ENCODE measurements around the gene UIMC1. TPM values are rescaled to one million over a fixed set of nuclear protein-coding genes. Genes with fewer than 3 reads are reported as not detected.

Gene UIMC1
- total and polyA plus RNA-seq, 2 of the 13 experiments (the other 11 are each of a cell fraction or from before 2014, with no cell fraction given): 18.9 to 32.7 TPM

GRCh38 chr5:176892663-176893062, 113.9 kb downstream of the UIMC1 start:
- 12% methylated on average over 3 of the region's 3 CpGs for WGBS (ENCODE audit: low lambda C conversion rate)
- Histone ChIP-seq H4K20me1 (ENCODE audit: insufficient read depth, low read length) (no peaks in the 10 kb centered on the region), H3K27ac (ENCODE audit: extremely low read length, insufficient read depth, low read length) (no peak overlapping the region), H3K79me2 (ENCODE audit: insufficient read depth, low read length) (no peaks in the 10 kb centered on the region), H3K4me2 (ENCODE audit: low read depth, low read length) (no peak overlapping the region), H3K9ac (ENCODE audit: insufficient read depth, low read depth, low read length) (no peak overlapping the region), H2AFZ (ENCODE audit: low read length) (no peak overlapping the region), H3K36me3 (replicated peaks in 1 of 2; ENCODE audit: control insufficient read depth in 1 of 2, insufficient read depth in 2 of 2, low read length in 2 of 2) (no peaks in the 10 kb centered on the region), H3K4me1 (ENCODE audit: insufficient read depth, low read length) (no peaks in the 10 kb centered on the region), H3K9me3 (ENCODE audit: low read length) (no peaks in the 10 kb centered on the region), H3K27me3 (ENCODE audit: control insufficient read depth in 1 of 2, insufficient read depth in 2 of 2, low read length in 2 of 2) (peaks cover 2 to 22% of the 10 kb centered on the region in 2 experiments; a peak in 4 of 5 replicates), H3K4me3 (replicated peaks in 1 of 3; ENCODE audit: insufficient read depth in 1 of 3, low read depth in 2 of 3, low read length in 3 of 3) (no peak overlapping the region)
- POLR2A ChIA-PET: no interaction called here
- in situ Hi-C loops (cut with HindIII; ENCODE audit: extremely low pct_ligation_motif_present, low pct_unique_long_range_greater_than_20kb): no loop called here
- CTCF ChIA-PET (ENCODE audit: low intra/inter-chr PET ratio, low total read pairs): no interaction called here
- no TSS peak for BruUV-seq (replicated peaks)
- no peak for ATAC-seq
- intact Hi-C loops (cut with micrococcal nuclease; ENCODE audit: unreplicated experiment): no loop called here
- TF ChIP-seq DBP (CRISPR knock-in tag; IDR thresholded peaks at IDR 0.05; ENCODE audit: not compliant biosample characterization): no peak
- TF ChIP-seq PTBP1 (IDR thresholded peaks at IDR 0.05; ENCODE audit: low read depth, low read length, poor library complexity, severe bottlenecking): no peak
- no peak for TF ChIP-seq ZNF530 (CRISPR knock-in tag; IDR thresholded peaks at IDR 0.05; ENCODE audit: low read depth)
- TF ChIP-seq TP53 (CRISPR knock-in tag; conservative IDR thresholded peaks at IDR 0.05): no peak
- no peak for TF ChIP-seq RFX3 (CRISPR knock-in tag; IDR thresholded peaks at IDR 0.05)
- TF ChIP-seq CEBPB (IDR thresholded peaks at IDR 0.05; ENCODE audit: borderline replicate concordance, low read depth, low read length): no peak
- TF ChIP-seq PHF20 (CRISPR knock-in tag; IDR thresholded peaks at IDR 0.05): no peak
- no peak for FAIRE-seq
- DNase-seq (ENCODE audit: low spot score): no peak

GRCh38 chr5:176891331-176891958, 115.1 kb downstream of the UIMC1 start:
- POLR2A ChIA-PET: no interaction called here
- CTCF ChIA-PET (ENCODE audit: low intra/inter-chr PET ratio, low total read pairs): no interaction called here
- DNase-seq (ENCODE audit: low spot score): no peak
- 29% methylated on average over 8 of the region's 9 CpGs for WGBS (ENCODE audit: low lambda C conversion rate)
- H4K20me1 ChIP-seq (ENCODE audit: insufficient read depth, low read length): no peaks in the 10 kb centered on the region
- no peaks in the 10 kb centered on the region for H3K4me1 ChIP-seq (ENCODE audit: insufficient read depth, low read length)
- no peaks in the 10 kb centered on the region for H3K79me2 ChIP-seq (ENCODE audit: insufficient read depth, low read length)
- H3K36me3 ChIP-seq (replicated peaks in 1 of 2; ENCODE audit: control insufficient read depth in 1 of 2, insufficient read depth in 2 of 2, low read length in 2 of 2): no peaks in the 10 kb centered on the region
- no peak for ATAC-seq
- H3K9me3 ChIP-seq (ENCODE audit: low read length): no peaks in the 10 kb centered on the region
- in situ Hi-C loops (cut with HindIII; ENCODE audit: extremely low pct_ligation_motif_present, low pct_unique_long_range_greater_than_20kb): no loop called here
- H3K4me3 ChIP-seq (replicated peaks in 1 of 3; ENCODE audit: insufficient read depth in 1 of 3, low read depth in 2 of 3, low read length in 3 of 3): no peak overlapping the region
- H2AFZ ChIP-seq (ENCODE audit: low read length): no peak overlapping the region
- BruUV-seq (replicated peaks): no TSS peak
- H3K27ac ChIP-seq (ENCODE audit: extremely low read length, insufficient read depth, low read length): no peak overlapping the region
- FAIRE-seq: no peak
- intact Hi-C loops (cut with micrococcal nuclease; ENCODE audit: unreplicated experiment): no loop called here
- no peak overlapping the region for H3K4me2 ChIP-seq (ENCODE audit: low read depth, low read length)
- peaks cover 2 to 27% of the 10 kb centered on the region in 2 experiments; a peak in 4 of 5 replicates for H3K27me3 ChIP-seq (ENCODE audit: control insufficient read depth in 1 of 2, insufficient read depth in 2 of 2, low read length in 2 of 2)
- H3K9ac ChIP-seq (ENCODE audit: insufficient read depth, low read depth, low read length): no peak overlapping the region
- no peak for TF ChIP-seq HES4 (CRISPR knock-in tag; IDR thresholded peaks at IDR 0.05; ENCODE audit: borderline replicate concordance)
- no peak for TF ChIP-seq ZNF343 (CRISPR knock-in tag; IDR thresholded peaks at IDR 0.05)
- TF ChIP-seq RFXAP (CRISPR knock-in tag; IDR thresholded peaks at IDR 0.05; ENCODE audit: borderline replicate concordance): no peak
- TF ChIP-seq KDM5A (IDR thresholded peaks at IDR 0.05; ENCODE audit: borderline replicate concordance, low read length): no peak
- no peak for TF ChIP-seq SKI (IDR thresholded peaks at IDR 0.05; ENCODE audit: partially characterized antibody)
- TF ChIP-seq ZBED4 (CRISPR knock-in tag; IDR thresholded peaks at IDR 0.05; ENCODE audit: borderline replicate concordance): no peak
